Activated CD8-positive, alpha-beta memory T cell treated with anti-CD3 and anti-CD28 coated beads, Interleukin-2, amount 50 U/mL, for 4 hours (primary cell): ENCODE measurements around the gene NTM.
"Not testable (repeated sequence)": the region's sequence is repeated elsewhere in the genome, so short reads cannot be mapped to it uniquely, and the experiment has no call there.

Source experiments
- DNase-seq: peaks from one replicate; pipeline ENCODE4 v3.0.0-alpha.2; 2020

The NTM gene

DNA sequence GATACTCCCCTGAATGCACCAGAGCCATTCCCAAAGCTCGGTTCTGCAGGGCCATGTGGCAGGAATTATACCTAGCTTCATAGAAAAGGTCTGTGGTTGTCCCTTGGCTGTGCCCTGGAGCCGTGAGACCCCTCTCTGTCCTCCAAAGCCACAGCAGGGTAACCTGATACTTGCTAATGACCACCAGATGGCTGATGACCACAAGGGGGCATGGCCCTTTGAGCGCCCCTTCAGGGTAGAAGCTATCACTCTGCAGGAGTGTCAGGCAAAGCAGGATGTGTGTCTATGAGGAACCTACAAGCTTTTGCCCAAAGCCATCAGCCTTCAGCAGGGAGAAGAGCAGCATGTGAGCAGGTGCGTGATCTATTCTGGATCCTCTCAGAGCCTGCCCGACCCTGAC is 95.3 kb downstream of the NTM start:
- no peak for DNase-seq

DNA sequence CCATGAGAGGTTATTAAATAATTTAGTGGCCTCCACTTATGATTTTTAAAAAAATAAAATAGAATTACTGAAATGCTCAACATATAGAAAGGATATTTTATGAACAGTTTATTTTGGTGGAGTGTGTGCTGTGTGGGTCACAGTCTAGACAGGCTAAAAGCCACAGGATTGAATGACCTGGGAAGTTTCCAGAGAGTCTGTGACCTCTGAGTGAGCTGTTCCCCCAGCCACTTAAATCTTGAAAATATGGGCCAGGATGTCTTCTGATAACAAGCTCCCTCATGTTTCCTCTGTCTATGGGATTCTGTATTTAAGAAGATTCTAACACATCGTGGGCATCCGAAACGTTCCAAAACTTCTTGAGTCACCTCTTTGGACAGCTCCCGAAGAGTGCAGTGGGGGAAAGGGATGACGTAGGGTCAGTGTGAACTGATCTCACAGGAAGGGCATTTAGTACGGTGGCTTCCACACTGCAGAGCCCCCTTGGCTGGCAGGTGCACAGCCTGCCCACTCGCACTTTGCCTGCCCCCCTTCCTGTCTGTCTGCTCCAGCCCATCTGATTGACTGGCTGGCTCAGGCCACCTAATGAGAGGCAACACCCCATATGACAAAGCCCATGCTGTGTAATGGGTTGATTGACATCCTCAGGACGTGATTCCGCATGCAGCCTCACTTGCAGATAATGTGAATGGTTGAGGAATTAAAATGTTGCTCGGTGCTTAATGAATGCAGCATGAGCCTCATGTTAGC is 97.4 kb downstream of the NTM start:
- no peak for DNase-seq

DNA sequence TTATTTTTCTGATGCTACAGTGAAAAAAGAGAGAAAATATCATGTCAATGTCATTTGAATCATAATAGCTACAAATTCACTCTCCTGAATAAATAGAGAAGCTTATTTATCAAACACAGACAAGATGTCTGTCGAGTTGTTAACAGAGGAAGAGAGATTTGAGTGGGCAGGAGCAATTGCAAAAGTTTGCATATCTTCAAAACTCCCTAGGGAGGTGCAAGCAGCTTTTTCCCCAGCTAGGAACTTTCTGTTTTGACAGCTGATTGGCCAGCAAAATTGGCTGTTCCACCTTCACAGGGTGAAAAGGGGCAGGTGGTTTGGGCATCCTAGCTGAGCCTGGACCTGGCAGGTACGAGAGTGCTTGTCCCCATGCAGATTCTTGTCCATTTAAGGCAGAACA is 98.2 kb downstream of the NTM start:
- no peak for DNase-seq

DNA sequence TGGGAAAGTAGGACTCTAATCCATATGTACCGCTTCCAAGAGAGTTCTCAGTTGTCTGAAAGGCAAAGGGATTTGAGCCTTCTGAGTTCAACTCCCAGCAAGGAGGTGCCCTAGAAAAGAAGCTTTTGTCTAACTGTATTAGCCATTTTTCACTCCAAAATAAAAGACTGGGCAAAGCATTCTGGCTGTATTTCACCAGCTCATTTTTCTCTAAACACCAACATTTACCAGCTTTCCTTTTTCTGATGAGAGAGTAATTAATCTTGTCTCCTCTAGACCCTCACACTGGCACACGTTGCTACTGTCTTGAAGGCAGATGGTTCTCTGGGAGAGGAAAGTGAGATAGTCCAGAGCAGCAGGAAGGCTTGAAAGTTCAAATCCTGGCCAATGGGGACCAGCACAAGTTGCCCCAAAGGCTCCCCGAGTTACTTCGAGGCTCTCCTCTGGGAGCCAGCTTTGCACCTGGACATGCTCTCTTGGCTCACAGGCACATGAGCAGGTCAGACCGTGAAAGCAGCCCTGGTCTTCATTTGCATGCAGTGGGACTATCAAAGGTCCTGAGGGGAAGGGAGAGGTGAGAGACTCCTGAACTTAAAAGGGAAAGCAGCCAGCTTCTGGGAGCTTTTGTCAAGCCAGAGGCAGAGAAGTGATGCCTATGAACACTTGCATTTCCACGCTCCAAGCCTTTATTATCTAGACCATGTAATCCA is 100.0 kb downstream of the NTM start:
- no peak for DNase-seq

DNA sequence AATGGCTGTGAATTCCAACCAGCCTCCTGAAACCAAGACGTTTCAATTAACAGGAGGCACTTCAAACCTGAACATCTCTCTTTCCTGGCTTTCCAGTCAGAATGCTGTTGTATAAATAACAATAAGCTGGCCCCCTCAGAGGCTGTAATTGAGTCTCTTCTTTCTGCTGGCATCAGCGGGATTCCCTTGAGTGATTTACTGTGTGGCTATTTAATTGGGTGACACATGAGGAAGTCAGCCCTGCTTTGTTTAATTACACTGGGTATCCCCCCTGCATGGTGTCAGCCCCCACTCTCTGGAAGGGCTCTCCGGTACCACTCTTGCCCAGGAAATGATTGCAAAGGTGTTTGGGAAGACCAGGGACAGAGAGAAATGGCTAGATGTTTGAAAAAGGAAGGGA is 101.6 kb downstream of the NTM start:
- no peak for DNase-seq

DNA sequence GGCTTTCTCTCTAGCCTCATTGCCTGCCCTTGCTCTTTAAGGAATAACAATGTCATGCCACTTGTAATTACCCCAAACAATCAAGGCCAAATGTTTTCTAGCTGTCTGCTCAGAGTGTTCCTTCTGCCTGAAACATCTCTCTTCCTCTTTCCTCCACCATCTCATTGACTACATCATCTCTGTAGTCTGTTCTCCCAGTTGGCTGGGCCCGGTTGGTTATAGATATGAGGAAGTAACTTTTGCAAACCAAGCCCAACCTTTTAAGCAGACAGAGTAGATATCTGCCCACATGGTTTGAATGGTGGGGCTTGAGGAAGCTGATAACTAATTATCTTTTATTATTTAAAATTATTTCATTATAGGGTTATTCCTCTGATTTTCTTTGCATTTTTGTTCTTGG is 104.5 kb downstream of the NTM start:
- DNase-seq = no peak

DNA sequence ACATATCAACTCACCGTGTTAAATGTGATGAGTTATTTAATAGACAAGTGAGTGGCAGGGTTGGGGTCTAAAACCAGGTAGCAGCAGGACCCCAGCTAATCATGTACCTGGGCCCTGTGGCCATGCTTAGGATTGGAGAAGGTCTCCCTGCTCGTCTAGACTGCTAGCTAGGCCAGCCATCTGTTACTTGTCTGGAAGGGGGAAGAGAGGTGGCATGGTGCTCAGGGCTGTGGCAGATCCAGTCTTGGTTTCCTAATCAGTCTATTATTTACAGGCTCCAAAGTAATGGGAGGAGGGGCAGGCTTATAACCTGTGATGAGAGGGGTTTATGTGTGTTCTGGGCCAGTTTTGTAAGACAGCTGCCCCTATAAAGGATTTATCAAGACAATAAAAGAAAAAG is 105.9 kb downstream of the NTM start:
- no peak for DNase-seq

DNA sequence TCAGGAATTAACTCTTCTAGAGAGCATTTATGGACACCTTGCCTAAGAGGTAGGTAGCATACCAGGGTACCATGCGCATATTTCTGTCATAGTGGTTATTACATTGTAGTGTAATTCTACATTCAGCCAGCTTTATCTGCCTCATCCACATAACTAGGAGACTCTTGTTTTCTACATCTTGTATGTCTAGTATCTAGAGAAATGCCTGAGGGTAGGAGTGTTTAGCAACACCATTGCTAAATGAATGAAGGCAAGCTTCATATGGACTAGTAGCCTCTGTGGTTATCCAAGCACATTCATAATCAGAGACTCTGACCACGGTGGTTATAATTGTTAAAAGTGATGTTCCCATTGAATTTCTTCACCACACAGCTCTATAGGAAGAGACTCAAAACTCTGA is 107.9 kb downstream of the NTM start:
- DNase-seq = no peak

DNA sequence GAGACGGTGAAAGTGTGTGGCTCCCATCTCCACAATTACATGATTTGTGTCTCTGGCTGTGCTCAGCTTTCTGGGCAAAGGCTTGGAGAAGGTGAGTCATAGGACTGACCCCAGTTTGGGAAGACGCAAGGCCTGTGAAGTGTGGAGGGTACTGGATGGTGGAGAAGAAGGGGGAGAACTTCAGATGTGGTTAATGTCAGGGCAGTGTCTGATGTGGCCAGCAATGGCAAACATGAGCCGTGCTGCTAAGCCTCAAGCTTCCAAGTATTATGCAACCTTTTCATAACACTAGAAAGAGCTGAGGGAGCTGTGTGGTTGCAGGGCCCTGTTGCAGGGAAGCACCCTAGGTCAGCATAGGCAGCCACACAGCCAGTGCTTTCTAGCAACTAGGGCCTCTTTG is 110.9 kb downstream of the NTM start:
- no peak for DNase-seq

DNA sequence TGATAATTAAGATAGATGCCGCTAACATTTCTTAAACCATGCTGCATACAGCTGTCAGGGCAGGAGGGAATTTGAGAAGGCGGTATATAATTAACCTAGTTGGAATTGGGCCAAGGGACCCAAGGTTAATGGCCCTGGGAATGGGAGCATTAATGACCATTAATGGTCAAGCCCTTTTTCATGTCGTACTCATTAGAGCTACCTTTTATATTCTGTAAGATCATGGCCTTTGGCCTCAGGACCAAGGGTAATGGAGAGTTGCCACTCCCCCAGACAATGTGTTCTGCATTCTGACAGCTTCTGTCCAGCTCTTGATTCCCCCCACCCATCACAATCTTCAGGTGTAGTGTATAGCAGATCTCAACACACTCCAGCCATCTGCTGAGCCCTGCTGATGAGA is 111.6 kb downstream of the NTM start:
- DNase-seq = no peak

DNA sequence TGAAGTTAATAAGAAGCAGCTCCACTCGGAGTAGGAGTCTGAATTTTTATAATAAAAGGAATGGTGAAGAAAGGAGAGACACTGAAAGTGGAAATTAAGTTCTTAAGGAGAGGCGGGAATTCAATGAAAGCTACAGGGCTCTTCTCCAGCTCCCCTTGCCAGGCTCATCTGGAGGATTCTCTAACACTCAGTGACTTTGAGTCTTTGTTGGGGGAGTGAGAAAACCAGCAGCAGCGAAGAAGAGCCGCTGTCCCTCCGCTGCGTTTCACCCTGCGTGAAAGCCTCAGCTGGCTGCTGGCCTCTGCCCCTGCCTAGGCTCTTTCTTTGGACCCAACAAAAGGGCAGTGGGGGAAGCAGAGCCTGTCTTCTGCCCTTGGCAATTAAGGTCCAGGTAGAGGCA is 113.0 kb downstream of the NTM start:
- DNase-seq = no peak

DNA sequence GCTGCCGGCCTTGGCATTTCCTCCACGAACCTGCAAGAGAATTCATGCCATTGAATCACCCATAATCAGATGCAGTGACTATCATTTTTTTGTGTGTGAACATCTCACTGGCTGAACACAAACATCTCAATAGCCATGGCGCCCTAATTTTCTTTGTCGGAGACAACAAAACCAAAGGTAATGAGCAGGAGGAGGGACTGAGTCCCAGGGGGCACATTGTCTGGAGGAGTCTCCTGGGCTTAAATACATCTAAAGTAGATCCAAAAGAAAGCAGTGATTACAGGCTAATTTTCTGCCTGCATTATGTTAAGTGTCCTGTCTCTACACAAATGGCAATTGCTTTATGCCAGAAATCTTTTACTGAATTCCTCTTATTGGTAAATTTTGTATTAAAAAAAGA is 113.5 kb downstream of the NTM start:
- DNase-seq = no peak

DNA sequence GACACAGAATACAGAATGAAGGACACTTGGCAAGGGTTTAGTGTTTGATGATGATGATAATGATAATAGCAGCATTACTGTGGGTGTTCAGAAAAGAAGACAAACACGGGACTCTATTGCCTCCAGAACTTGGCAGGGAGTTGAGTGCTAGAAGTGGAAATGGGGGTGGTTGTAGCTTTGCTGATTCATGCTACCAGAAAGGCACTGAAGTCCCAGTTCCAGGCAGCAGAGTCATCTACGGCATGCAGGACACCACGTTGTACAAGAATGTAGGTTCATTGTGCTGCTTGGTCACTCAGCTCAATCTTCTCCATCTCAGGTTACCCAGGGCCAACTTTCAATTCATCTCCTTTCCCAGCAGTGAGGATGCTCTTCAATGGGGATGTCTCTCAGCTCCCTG is 115.7 kb downstream of the NTM start:
- no peak for DNase-seq

DNA sequence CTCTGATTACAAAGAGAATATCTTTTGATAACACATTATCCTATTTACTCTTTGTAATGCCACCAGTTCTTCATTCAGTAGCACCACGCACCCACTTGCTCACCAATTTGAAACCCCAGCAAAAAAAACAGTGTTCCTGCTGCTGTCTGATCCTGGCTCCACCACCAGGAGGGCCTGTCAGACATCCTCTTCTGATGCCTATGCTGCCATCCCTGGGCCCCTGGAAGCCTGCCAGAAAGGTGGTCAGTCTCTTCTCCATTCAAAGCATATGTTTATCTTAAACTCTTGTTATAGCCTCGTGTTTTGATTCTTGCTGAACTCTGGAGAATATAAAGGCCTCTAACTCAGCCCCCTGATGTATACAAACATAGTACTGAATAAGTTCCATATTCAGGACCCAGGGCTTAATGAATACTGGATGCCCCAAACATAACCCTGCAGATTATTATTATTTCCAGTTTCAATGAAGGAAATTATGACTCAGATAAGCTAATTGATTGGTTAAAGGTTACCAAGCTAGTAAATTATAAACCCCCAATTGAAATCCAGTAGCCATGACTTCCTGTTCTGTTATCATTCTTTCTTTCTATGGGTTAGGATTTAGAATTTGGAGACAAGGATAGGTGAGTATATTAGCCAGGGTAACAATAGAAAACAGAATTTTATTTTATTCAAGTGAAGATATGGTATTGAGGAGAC is 116.7 kb downstream of the NTM start:
- no peak for DNase-seq

DNA sequence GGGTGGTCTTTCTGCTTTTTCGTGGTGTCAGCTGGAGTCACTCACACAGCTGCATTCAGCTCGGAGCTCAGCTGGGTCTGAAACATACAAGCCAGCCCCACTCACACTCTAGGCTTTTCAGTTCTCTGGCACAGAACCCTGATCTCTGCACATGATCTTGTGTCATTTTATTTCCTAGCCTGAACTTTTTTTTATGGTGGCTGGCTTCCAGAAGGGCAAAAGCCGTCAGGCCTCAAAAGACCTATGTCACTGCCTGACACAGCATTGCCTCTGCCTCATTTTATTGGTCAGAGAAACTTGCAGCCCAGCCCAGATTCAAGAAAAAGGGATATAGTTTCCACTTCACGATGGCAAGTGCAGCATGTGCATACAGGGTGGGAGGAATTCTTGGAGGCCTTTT is 117.8 kb downstream of the NTM start:
- DNase-seq = no peak

DNA sequence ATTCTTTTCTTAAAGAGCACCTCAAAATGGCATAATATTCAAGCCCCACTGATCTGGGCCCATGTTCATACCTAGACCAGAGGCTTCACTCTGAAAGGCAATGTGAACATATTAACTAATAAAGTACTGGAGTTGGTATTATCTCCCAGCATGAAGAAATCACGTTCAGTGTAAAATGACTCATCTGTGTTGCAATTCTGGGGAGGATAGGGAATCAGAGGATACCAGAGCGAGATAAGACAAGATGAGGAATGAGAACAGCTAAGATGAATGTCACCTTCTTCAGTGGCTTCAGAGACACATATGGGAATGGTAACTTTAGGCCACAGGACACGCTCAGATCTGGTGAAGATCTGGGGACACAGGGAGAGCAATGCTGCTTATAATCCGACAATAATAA is 121.1 kb downstream of the NTM start:
- no peak for DNase-seq

DNA sequence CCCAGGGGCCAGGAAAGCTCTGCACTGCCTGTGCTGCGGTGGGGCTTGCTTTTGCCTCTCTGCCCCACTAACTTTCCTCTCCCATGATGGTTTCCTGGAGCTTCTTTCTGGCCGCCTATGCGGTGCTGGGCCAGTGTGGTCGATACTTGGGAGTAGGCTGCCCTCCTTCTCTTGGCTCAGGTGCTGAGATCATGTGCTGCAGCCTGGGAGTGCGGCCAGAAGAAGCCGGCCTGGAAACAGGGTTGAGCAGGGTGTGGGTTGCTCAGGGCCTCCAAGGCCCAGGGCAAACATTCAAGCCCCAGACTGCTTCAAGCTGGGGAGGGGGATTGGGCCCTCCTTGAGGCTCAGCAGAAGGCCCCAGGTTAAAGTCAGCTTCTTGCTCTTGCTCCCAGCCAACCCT is 125.0 kb downstream of the NTM start:
- no peak for DNase-seq

DNA sequence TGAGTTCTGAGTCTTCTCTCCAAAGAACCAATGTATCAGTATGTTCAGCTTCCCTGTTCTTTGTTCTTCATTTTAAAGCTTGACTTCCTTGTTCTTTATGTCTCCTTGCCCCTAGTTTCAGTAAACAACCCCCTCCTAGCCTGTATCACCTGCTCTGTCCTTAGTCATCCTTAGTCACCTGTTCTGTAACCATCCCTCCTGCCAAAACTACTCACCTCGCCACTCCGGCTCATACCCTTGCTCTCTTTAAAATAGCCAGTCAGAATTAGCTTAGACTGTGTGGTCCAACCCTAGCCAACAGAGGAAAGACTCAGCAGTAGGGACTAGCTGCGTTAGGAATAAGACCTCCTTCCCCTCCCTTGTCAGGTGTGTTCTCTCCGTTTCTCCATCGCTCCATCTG is 127.3 kb downstream of the NTM start:
- DNase-seq = not testable (repeated sequence)

DNA sequence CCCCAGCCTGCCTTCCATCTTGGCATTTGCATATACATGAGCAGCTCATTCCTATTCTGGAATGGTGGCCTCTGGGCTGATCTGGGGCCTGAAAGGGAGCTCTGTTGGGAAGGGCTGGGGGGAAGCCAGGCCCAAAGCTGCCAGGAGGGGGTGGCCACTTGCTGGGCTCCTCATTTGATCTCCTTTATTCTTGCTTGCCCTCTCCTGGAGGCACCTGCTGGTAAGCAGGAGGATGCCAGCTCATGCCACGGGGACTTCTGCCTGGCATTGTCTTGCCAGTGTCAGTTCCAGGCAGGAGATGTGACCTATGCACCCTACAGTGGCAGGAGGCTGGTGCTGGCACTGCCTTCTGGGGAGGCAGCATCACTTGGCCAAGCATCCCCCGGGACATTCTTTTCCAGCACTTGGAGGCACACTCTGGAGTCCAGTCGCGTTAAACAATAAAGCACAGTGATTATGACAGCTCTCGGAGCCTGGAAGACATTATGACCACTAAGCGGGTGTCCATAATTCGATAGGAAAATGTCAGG is 128.3 kb downstream of the NTM start:
- DNase-seq = no peak

DNA sequence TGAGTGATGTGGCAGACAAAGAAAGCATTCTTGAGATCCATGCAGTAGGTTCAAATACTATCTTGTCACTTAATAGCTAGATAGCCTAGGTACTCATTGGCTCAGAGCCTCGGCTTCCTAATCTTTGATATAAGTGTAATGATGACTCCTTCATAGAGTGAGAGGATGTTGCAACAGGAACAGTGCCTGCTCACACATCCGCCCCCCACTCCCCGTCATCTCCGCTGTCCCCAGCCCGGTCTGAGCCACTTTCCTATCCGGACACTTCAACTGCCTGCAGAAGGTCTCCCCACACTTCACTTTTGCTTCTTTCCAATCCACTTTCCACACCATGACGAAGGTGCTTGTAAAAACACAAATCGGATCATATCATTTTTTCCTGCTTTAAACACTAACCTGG is 128.8 kb downstream of the NTM start:
- no peak for DNase-seq

DNA sequence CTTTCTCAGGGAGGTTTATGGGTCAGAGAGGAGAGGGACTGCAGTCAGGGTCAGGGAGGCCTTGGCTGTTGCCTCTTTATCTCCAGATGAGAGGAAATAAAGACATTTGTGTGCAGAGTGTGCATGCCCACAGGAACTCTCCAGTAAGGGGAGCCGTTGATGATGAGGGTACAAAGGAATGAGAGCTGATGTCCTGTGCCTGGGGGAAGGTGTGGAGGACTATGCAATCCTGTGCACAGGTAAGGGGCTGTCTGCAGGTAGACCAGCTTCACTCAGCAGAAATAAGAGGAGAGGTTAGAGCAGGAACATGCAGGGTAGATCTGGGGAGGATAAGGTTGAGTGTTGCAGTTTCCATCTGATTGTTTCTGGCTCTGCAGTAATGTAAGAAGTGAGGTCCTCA is 132.6 kb downstream of the NTM start:
- DNase-seq = no peak

DNA sequence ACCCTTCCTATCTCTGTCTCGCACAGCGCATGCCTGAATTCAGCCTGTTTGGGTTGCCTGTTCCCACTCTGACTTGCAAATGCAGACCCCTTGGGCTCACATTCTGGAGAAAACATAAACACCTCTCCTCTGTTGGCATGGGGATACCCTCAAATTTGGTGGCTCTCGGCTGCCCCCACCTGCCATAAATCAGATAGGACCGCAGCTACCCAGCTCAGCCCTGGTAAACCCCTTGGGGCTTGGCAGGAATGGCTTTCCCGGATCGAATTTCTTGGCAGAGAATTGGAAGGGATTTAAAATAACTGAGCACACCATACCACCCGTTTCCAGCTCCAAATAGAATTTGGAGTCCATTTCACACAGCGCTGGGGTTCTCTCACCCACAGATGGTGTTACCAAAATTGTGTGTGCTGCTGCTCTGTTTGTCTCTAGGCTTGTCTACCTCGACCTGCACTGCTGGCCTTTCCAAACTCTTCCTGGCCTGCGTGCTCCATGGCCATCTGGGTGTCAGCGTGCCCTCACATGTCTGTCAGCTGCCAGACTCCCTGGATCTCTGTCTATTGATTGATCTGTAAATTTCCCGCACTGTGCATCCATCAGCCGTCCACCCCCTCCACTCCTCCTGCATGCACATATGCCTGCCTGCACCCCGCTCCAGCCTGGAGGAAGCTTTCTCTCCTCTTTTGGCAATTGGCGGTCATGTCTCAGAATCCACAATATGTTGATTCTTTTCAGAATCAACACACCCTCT is 134.0 kb downstream of the NTM start:
- DNase-seq = no peak

DNA sequence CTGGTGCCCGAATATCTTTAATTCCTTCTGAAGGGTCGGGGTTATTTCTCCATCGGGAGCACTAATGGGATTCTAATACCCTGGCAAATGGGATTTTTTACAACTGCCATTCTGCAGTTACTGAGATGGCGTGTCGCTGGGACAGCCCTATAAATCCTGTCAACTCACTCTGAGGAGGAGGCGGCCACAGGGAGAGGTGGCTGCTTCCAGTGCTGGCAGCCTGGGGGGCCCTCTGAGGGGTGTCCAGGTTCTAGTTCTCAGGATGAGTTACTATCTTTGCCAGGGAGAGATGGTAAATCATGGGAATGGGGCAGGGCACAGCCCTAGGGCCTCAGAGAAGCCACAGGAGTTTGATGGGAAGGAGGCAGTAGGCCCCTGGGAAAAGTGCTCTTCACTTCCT is 135.9 kb downstream of the NTM start:
- DNase-seq = no peak
